Measurements from ENCODE around the gene ELN. TPM values are rescaled to one million over a fixed set of nuclear protein-coding genes. Genes with fewer than 3 reads are reported as not detected.

The ELN gene
- total RNA-seq, 1 donor from 2014 or later, result 95.5 TPM

- DNase-seq (ENCODE audit: low spot score), result no peak
Measured at GRCh38 chr7:74092321-74092963, 64.5 kb downstream of the ELN start.

DNA sequence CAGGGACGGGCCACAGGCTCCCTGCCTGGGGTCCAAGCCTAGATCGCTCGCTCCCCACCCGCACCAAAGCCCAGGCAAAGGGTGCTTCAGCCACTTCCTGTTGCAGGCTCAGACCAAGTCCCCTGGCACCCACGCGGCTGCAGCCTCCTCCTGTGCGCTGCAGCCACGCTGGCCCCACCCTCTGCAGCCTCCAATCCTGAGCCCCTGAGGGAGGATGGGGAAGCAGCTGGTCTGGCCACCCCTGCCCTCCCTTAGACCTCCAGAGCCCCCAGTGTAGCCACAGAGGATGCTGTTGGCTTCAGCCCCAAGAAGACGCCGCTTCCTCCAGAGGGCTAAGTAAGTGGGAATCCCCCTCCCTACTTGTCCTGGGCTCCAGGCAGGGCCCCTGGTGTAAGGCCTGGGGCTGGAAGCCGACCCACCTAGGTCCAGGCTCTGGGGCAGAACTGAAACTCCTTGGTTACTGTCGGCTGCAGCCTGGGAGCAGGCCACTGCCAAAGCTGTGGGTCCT lies 65.0 kb downstream of the ELN start:
- DNase-seq (ENCODE audit: low spot score), result no peak

DNA sequence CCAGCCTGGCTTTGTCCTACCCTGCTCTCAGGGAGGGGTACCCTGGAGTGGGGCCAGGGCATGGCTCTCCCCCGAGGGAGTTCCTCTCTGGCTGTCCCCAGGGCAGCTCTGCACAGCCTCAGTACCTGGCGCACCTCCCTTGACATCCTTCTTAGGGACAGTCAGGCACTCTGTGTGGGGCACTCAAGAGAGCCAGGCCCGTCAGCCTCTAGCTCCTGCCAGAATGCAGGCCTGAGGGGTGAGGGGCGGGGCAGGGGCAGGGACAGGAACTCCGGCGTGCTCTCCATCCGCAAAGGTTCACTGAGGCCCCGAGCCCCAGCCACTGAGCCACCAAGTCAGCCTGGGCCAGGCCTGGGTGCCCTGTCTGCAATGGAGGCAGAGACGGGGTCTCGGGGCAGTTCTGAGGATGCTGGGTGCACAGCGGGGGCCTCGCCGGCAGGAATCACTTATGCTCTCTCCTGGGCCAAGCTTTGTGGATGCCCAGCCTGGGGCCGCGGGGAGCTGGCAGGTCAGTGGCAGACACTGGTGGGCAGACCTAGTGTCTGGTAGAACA lies 65.8 kb downstream of the ELN start:
- DNase-seq (ENCODE audit: low spot score), result no peak

DNA sequence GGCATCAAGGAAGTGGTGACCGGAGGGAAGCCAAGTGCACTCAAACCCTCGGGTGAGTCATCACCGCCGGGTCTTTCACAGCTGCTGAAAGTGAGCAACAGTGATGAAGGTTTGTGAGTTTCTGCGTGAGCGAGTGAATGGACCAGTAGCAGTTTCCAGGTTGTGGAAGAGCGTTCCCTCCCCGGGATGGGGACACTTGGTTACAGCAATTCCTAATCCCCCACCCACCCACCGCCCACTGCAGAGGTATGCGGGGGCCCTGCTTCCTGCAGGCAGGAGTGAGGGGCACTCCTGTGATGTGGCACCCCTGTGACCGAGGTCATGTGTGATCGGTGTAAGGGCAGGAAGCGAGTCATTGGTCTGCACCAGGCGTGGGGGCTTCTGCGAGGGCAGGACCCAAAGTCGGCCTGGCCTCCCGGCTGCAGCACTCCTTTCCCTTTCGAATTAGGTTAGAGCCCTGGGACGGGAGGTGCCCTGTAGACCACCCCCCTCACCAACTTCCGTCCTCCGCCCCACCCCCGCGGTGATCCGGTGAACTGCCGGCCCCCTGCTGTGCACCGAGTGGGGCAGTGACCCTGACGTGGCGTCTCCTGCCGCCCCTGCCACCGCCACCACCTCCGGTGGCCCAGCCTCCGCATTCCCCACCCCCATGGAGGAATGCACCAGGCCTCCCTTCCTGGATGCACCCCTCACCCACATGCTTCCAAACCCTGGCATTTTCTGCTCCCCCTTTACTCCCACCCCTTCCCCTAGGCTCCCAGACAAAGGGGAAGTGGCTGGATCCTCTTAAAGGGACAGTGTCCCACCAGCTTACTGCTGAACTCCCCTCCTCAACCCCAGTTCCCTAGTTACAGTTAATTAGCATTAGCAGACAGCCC lies 66.5 kb downstream of the ELN start:
- no peak for DNase-seq (ENCODE audit: low spot score)

GRCh38 chr7:74095135-74095534 lies 67.2 kb downstream of the ELN start:
- DNase-seq (ENCODE audit: low spot score), result no peak

DNA sequence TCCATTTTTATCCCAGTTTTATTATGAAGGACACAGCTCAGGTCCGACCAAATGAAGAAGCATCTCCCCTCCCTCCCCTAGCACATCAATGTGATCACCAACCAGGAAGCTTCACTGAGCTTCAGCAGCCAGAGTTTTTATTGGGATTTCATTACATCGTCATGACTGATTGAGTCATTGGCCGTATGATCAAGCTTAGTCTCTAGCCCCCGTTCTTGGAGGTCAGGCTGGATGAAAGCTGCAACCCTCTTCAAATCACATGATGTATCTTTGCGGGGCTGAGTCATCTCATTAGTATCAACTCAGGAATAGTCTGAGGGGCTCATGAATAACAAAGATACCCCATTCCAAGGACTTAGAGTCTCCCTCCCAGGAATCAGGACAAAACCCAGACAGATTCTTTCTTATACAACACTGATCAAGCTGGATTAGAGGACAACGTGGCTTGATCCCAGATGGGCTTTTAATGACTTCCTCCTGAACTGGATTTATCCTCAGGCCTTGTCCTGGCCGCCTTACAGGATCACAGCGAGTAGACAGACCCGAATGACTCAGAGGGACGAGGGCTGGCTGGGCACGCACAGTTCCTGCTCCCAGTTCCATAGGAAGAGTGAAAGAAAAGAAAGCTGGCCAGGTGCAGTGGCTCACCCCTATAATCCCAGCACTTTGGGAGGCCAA lies 70.1 kb downstream of the ELN start:
- DNase-seq (ENCODE audit: low spot score), result no peak

GRCh38 chr7:74099031-74099430 lies 71.1 kb downstream of the ELN start:
- DNase-seq (ENCODE audit: low spot score), result no peak

DNA sequence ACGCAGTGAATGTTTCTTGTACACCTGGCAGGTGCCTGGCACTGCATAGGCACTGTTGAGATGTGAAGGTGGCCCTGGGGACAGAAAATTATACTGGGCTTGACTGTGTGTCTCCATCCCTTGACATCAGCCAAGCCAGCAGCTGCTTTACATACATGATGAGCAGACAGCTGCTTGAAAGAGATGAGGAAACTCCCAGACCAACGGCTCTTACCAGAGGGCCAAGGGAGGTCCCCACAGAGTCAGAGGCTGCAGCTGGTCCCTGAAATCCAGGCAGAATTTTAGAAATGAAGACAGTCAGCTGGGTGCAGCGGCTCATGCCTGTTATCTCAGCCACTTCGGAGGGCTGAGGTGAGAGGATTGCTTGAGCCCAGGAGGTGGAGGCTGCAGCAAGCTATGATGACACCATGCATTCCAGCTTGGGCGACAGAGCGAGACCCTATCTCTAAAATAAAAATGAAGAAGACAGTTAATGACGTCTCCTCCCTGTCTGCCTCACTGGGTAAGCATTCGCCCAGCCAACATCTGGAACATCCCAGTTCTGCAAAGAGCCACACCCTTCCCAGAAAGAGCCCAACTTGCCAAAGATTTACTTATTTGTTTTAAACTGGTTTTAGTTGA lies 73.2 kb downstream of the ELN start:
- DNase-seq (ENCODE audit: low spot score), result no peak

DNA sequence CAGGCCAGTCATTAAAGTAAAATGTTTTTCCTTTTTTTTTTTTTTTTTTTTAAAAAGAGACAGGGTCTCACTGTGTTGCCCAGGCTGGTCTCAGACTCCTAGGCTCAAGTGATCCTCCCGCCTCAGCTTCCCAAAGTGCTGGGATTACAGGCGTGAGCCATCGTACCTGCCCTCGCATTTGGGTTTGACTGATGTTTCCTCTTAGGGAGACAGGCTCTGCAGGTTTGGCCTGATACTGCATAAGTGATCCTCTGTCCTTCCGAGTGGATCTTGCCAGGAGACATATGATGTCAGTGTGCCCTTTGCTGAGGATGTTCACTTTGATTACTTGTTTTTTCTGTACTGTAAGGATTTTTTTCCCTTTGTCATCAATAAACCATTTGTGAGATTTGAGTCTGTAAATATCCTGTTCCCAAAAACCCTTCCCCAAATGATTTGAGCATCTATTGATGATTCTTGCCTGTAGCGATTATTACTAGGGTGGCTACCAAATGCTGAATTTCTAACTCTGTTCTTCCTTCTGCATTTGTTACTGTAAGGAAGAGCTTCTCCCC lies 75.3 kb downstream of the ELN start:
- DNase-seq (ENCODE audit: low spot score), result no peak

DNA sequence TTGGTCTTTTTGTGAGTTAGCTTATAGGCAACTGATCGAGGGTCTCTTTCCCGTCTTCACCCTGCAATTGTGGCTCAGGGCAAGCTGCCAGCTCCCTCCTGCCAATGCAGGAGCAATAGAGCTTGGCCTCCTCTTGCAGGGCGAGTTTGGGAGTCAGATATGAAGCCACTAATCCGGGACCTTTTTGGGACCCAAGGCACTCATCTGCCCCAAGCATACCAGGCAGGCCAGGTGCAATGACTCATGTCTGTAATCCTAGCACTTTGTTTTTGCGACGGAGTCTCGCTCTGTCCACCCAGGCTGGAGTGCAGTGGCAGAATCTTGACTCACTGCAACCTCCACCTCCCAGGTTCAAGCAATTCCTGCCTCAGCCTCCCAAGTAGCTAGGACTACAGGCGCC lies 76.7 kb downstream of the ELN start:
- no peak for DNase-seq (ENCODE audit: low spot score)

DNA sequence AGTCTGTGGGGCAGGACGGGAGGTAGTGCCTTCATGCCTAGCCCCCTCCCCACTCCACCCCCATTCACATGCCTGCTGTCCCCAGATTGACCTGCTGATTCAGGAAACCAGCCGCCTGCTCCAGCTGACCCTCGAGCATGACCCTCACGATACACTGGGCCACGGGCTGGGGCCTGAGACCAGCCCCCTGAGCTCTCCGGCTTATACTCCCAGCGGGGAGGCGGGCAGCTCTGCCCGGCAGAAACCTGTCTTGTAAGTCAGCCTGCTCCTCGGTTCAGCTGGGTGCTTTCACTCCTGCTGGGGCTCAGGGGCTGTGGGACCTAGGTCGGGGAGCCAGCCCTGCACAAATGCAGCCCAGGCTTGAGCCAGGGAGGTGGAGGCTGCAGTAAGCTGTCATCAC lies 78.0 kb downstream of the ELN start:
- no peak for DNase-seq (ENCODE audit: low spot score)

DNA sequence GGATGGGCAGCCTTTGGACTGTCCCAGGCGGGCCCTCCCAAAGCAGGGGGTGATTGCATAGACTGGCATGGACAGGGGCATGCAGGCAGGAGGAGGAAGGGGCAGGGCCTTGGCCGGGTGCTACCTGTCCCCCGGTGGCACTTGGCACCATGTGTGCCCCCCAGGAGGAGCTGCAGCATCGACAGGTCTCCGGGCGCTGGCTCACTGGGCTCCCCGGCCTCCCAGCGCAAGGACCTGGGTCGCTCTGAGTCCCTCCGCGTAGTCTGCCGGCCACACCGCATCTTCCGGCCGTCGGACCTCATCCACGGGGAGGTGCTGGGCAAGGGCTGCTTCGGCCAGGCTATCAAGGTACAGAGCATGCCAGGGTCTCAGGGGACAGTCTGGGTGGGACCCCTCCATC lies 78.9 kb downstream of the ELN start:
- no peak for DNase-seq (ENCODE audit: low spot score)

GRCh38 chr7:74115326-74115725 lies 87.4 kb downstream of the ELN start:
- DNase-seq (ENCODE audit: low spot score), result no peak

DNA sequence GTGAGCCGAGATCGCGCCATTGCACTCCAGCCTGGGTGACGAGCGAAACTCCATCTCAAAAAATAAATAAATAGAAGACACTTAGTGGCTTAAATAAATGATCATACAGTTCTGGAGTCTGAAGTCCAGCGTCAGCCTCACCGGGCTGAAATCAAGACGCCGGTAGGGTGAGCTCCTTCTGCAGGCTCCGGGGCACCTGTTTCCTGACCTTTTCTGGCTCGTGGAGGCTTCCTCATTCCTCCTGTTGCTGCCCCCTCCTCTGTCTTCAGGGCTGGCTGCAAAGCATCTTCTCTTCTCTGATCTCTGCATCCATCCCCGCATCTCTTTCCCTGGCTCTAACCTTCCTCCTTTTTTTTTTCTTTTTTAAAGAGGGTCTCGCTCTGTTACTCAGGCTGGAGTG lies 88.4 kb downstream of the ELN start:
- no peak for DNase-seq (ENCODE audit: low spot score)

Other genes starting within 250 kb of the ELN start
- 0.71 TPM for gene CLDN4, start 197.2 kb upstream of the ELN start, total RNA-seq
- gene METTL27, start 185.7 kb upstream of the ELN start, total RNA-seq, result 1.7 TPM
- gene TMEM270, start 167.0 kb upstream of the ELN start, total RNA-seq, result not detected
- 23.1 TPM for gene LIMK1, start 55.6 kb downstream of the ELN start, total RNA-seq
- 236 TPM for gene EIF4H, start 146.2 kb downstream of the ELN start, total RNA-seq
- 15.7 TPM for gene LAT2, start 181.8 kb downstream of the ELN start, total RNA-seq
- 16.9 TPM for gene RFC2, start 226.2 kb downstream of the ELN start, total RNA-seq

Data from mesenteric fat pad (tissue), 1 donor.